Measurements from ENCODE around the gene ZG16B.

The ZG16B gene

GRCh38 chr16:2791174-2791573, 38.9 kb upstream of the ZG16B start:
- TF ChIP-seq CTCF (IDR thresholded peaks at IDR 0.05; ENCODE audit: low read depth, low read length) (no peak), EZH2phosphoT487 (IDR thresholded peaks at IDR 0.05; ENCODE audit: low read depth) (no peak)
- no peaks in the 10 kb centered on the region for H3K79me2 ChIP-seq (ENCODE audit: low read length)
- no peaks in the 10 kb centered on the region for H3K36me3 ChIP-seq (replicated peaks; ENCODE audit: low read depth, low read length)
- no peak overlapping the region for H3K4me3 ChIP-seq (ENCODE audit: low read length)
- H3K27ac ChIP-seq (ENCODE audit: low read length) = no peak overlapping the region
- no peaks in the 10 kb centered on the region for H3K4me1 ChIP-seq (ENCODE audit: low read length)
- H3K27me3 ChIP-seq (ENCODE audit: low read depth, low read length) = 0 out of 2 replicates have a peak, but pooled peaks cover 5% of the 10 kb centered on the region
- no peaks in the 10 kb centered on the region for H3K9me3 ChIP-seq (ENCODE audit: insufficient read depth, low read length)
- H3K9ac ChIP-seq (ENCODE audit: low read length) = no peak overlapping the region
- H2AFZ ChIP-seq (ENCODE audit: low read depth, low read length) = no peak overlapping the region
- H3K4me2 ChIP-seq (ENCODE audit: low read length) = no peak overlapping the region
- no peaks in the 10 kb centered on the region for H4K20me1 ChIP-seq (ENCODE audit: insufficient read depth, low read length)

GRCh38 chr16:2792940-2793339, 37.2 kb upstream of the ZG16B start:
- Histone ChIP-seq H4K20me1 (ENCODE audit: insufficient read depth, low read length) (no peaks in the 10 kb centered on the region), H3K9ac (ENCODE audit: low read length) (no peak overlapping the region), H3K4me3 (ENCODE audit: low read length) (no peak overlapping the region), H3K79me2 (ENCODE audit: low read length) (no peaks in the 10 kb centered on the region), H2AFZ (ENCODE audit: low read depth, low read length) (no peak overlapping the region), H3K36me3 (replicated peaks; ENCODE audit: low read depth, low read length) (no peaks in the 10 kb centered on the region), H3K4me1 (ENCODE audit: low read length) (no peaks in the 10 kb centered on the region), H3K27ac (ENCODE audit: low read length) (no peak overlapping the region), H3K4me2 (ENCODE audit: low read length) (no peak overlapping the region), H3K27me3 (ENCODE audit: low read depth, low read length) (0 out of 2 replicates have a peak, but pooled peaks cover 5% of the 10 kb centered on the region), H3K9me3 (ENCODE audit: insufficient read depth, low read length) (no peaks in the 10 kb centered on the region)
- TF ChIP-seq CTCF (IDR thresholded peaks at IDR 0.05; ENCODE audit: low read depth, low read length) (no peak), EZH2phosphoT487 (IDR thresholded peaks at IDR 0.05; ENCODE audit: low read depth) (no peak)

- H3K4me3 ChIP-seq (ENCODE audit: low read length) = no peak overlapping the region
- 0 out of 2 replicates have a peak, but pooled peaks cover 5% of the 10 kb centered on the region for H3K27me3 ChIP-seq (ENCODE audit: low read depth, low read length)
- H3K9ac ChIP-seq (ENCODE audit: low read length) = no peak overlapping the region
- TF ChIP-seq EZH2phosphoT487 (IDR thresholded peaks at IDR 0.05; ENCODE audit: low read depth) (no peak), CTCF (IDR thresholded peaks at IDR 0.05; ENCODE audit: low read depth, low read length) (no peak)
- H3K4me2 ChIP-seq (ENCODE audit: low read length) = no peak overlapping the region
- no peaks in the 10 kb centered on the region for H3K36me3 ChIP-seq (replicated peaks; ENCODE audit: low read depth, low read length)
- H3K79me2 ChIP-seq (ENCODE audit: low read length) = no peaks in the 10 kb centered on the region
- H3K9me3 ChIP-seq (ENCODE audit: insufficient read depth, low read length) = no peaks in the 10 kb centered on the region
- no peaks in the 10 kb centered on the region for H3K4me1 ChIP-seq (ENCODE audit: low read length)
- H4K20me1 ChIP-seq (ENCODE audit: insufficient read depth, low read length) = no peaks in the 10 kb centered on the region
- no peak overlapping the region for H3K27ac ChIP-seq (ENCODE audit: low read length)
- no peak overlapping the region for H2AFZ ChIP-seq (ENCODE audit: low read depth, low read length)
Measured at GRCh38 chr16:2795395-2796143, 34.5 kb upstream of the ZG16B start.

GRCh38 chr16:2798723-2799204, 31.3 kb upstream of the ZG16B start:
- Histone ChIP-seq H3K36me3 (replicated peaks; ENCODE audit: low read depth, low read length) (no peaks in the 10 kb centered on the region), H3K4me3 (ENCODE audit: low read length) (no peak overlapping the region), H3K4me2 (ENCODE audit: low read length) (no peak overlapping the region), H4K20me1 (ENCODE audit: insufficient read depth, low read length) (no peaks in the 10 kb centered on the region), H3K27me3 (ENCODE audit: low read depth, low read length) (peaks cover 6% of the 10 kb centered on the region; the same call in 1 of the 2 replicates), H3K79me2 (ENCODE audit: low read length) (no peaks in the 10 kb centered on the region), H3K9ac (ENCODE audit: low read length) (no peak overlapping the region), H2AFZ (ENCODE audit: low read depth, low read length) (no peak overlapping the region), H3K27ac (ENCODE audit: low read length) (no peak overlapping the region), H3K9me3 (ENCODE audit: insufficient read depth, low read length) (no peaks in the 10 kb centered on the region), H3K4me1 (ENCODE audit: low read length) (no peaks in the 10 kb centered on the region)
- TF ChIP-seq EZH2phosphoT487 (IDR thresholded peaks at IDR 0.05; ENCODE audit: low read depth) (no peak), CTCF (IDR thresholded peaks at IDR 0.05; ENCODE audit: low read depth, low read length) (no peak)
